ENCODE data around the gene COPS7A. TPM values are rescaled to one million over a fixed set of nuclear protein-coding genes. Genes with fewer than 3 reads are reported as not detected.
A peak's percentile ranks its signal among the peaks of the same experiment; 100 is the strongest.

The COPS7A gene
- total RNA-seq, 2 experiments from 2014 or later: 26.9 to 29.7 TPM

DNA sequence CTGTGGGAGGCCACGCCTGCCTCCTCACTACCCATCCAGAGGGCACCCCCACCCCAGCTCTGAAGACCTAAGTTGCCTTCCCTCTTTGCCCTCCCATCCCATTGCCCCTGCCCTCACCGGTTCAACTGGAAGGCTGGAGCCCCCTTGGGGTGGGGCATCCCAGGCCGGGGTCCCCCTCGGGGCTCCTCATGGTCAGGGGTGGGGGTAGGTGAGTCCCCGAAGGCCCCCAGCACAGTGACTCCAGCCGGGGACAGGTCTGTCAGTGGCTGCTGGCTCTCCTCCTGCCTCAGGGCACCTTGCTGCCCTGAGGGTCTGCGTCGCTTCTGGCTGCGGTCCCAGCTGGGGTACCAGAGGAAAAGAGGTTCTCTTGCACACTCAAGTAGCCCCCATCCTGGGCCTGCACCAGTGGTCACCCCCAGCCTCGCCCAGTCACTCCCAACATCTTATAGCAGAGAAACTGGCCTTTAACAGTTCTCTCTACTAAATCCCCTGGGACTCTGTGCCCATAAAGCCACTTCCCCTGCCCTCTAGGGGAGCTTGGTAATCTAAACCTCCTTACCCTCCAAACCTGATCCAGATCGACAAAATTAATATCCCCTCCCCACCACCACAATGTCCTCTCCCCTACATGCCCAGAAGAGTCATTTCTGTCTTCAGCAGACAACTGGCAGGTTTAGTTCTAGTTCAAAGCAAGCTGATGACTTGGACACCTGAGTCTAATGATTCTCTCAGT is 28.4 kb upstream of the COPS7A start:
- Mint-ChIP-seq H3K36me3 (ENCODE audit: low read depth) (no peaks in the 10 kb centered on the region), H3K9me3 (ENCODE audit: insufficient read depth) (no peaks in the 10 kb centered on the region), H3K27me3 (ENCODE audit: low read depth) (peaks cover 19% of the 10 kb centered on the region), H3K4me3 (no peak overlapping the region), H3K27ac (no peak overlapping the region), H3K4me1 (ENCODE audit: low read depth) (peaks cover 23% of the 10 kb centered on the region)
- ChIA-PET POLR2A (interaction anchor here (0.8 to 2.0 kb wide), 3 partner anchors 28 to 57 kb away, joined by 3 to 9 read pairs (median 3); partner anchors contain the start of genes COPS7A and MLF2), CTCF (interaction anchor here (0.5 to 1.5 kb wide), 2 partner anchors 9 to 28 kb away, joined by 3 to 5 read pairs; partner anchors contain the start of gene COPS7A)
- ATAC-seq (no peak), DNase-seq (no peak)

DNA sequence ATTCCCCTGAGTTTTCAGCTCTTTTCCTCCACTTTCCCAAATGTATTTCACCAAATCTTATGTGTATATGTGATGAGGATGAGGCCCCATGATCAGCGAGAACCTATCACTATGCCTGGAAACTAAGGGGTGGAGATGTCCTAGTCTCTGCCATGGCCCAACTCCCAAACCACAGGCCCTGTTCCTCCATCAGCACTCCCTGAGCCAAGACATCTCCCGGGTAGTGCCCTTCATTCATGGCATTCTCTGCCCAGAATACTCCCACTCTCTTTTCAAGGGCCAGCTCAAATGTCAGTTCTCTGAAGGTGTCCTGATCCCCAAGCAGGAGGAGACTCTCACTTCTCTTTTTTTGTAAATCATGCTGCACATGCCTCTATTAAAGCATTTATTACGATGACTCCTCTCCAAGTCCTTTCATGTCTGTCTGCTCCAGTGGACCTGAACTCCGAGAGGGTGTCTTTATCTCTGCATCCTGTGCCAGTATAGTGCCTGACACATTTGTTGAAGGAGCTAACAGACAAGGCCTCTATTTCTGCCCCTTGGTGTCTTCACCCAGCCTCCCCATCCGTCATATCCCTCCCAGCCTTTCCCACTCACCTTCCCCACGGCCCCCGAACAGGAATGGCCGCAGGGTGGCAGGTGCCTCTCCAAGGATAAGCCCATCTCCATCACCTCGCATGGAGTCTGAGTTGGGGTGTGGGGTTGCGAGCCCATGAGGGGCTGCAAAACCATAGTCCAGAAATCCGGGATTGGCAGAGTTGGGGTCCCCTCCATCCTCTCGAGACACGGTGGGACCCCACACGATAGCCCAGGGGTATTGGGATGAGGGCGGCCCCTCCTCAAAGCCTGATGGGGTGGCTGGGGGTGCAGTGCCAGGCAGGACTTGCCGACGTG is 26.9 kb upstream of the COPS7A start:
- DNase-seq (no peak), ATAC-seq (no peak)
- Mint-ChIP-seq H3K27me3 (ENCODE audit: low read depth) (peaks cover 31% of the 10 kb centered on the region), H3K4me1 (ENCODE audit: low read depth) (peaks cover 23% of the 10 kb centered on the region), H3K9me3 (ENCODE audit: insufficient read depth) (no peaks in the 10 kb centered on the region), H3K36me3 (ENCODE audit: low read depth) (no peaks in the 10 kb centered on the region), H3K27ac (no peak overlapping the region), H3K4me3 (no peak overlapping the region)
- ChIA-PET CTCF (interaction anchor here (1.1 to 1.6 kb wide), 2 partner anchors 129 to 145 kb away, joined by 3 to 6 read pairs; partner anchors contain the start of gene NOP2), POLR2A (interaction anchor here (2.0 kb wide), 1 partner anchor 27 kb away, joined by 9 read pairs; the partner anchor contains the start of gene COPS7A)

DNA sequence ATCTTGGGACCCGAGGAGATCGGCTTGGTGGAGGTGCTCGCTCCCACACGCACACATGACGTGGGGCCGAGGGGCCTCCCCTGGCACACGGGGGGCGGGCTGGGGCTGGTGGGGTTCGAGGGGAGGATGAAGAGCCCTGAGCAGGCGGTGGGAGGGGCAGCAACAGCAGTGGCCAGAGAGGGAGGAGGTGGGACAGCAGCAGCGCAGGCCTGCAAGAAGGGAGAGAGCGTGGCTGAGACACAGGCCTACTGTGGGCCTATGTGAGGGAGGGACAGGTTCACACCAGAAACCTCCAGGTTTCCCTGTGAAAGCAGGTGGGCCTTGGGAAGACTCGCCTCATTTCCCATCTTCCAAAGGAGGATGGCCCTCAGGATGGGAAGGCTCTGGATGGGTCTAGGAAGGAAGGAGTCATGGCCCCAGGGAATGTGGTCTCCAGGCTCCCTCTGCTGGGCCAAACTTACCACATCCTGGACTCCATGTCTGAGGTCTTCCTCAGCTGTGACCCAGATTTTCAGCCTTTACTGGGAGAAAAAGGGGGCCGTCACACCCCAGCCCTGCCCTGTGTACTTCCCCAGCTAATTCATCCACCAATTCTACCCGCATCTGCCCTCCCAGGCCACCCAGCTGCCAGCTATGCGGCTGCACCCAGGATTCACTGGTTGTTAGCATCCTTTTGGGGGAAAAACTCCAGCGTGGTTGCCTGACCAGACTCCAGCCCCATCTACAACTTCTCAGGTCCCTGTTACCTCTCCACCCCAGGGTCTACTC is 26.1 kb upstream of the COPS7A start:
- Mint-ChIP-seq H3K4me1 (ENCODE audit: low read depth) (peaks cover 23% of the 10 kb centered on the region), H3K36me3 (ENCODE audit: low read depth) (no peaks in the 10 kb centered on the region), H3K9me3 (ENCODE audit: insufficient read depth) (no peaks in the 10 kb centered on the region), H3K27me3 (ENCODE audit: low read depth) (peaks cover 40% of the 10 kb centered on the region), H3K4me3 (no peak overlapping the region), H3K27ac (no peak overlapping the region)
- ATAC-seq: peak; percentile 40
- peak; percentile 41 for DNase-seq
- CTCF ChIA-PET: interaction anchor here (0.9 to 1.6 kb wide), 7 partner anchors 8 to 146 kb away, joined by 3 to 7 read pairs (median 5); partner anchors contain the start of genes MLF2, NOP2 and ZNF384
- POLR2A ChIA-PET: interaction anchor here (1.9 kb wide), 1 partner anchor 9 kb away, joined by 10 read pairs; the partner anchor contains the start of gene ZNF384

DNA sequence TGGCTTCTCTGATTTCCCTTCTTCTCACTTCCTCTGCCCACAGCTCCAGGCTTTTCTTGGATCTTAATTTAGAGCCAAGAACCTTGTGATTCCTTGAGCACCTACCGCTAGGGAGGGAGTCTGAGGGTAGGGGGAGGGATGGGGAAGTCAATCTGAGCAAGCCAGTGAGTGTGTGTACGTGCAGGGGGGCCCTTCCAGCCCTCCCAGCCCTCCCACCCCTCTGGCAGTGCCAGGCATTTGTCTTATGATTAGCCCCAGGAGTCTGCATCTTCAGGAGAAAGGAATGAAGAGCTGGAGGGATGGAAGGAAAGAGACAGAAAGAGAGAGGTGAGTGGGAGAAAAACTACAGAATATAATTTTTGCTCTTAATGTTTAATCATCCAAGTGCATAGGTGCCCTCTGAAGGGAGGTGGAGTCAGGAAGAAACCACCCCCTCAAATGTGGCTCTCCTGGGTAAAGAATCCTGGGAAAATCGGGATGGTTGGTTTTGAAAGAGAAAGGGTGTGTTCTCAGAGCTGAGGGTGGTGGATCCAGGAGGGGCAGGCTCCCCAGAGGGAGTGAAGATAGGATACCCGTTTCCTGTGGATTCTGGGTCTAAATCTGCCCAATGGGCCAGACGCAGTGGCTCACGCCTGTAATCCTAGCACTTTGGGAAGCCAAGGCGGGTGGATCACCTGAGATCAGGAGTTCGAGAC is 25.3 kb upstream of the COPS7A start:
- ChIA-PET POLR2A (interaction anchor here (1.9 kb wide), 1 partner anchor 9 kb away, joined by 10 read pairs; the partner anchor contains the start of gene ZNF384), CTCF (interaction anchor here (0.9 to 1.6 kb wide), 7 partner anchors 9 to 147 kb away, joined by 3 to 7 read pairs (median 5); partner anchors contain the start of genes MLF2, NOP2 and ZNF384)
- Mint-ChIP-seq H3K27ac (no peak overlapping the region), H3K4me1 (ENCODE audit: low read depth) (peaks cover 22% of the 10 kb centered on the region), H3K27me3 (ENCODE audit: low read depth) (peaks cover 45% of the 10 kb centered on the region), H3K4me3 (no peak overlapping the region), H3K36me3 (ENCODE audit: low read depth) (no peaks in the 10 kb centered on the region), H3K9me3 (ENCODE audit: insufficient read depth) (no peaks in the 10 kb centered on the region)
- ATAC-seq: no peak
- DNase-seq: no peak

DNA sequence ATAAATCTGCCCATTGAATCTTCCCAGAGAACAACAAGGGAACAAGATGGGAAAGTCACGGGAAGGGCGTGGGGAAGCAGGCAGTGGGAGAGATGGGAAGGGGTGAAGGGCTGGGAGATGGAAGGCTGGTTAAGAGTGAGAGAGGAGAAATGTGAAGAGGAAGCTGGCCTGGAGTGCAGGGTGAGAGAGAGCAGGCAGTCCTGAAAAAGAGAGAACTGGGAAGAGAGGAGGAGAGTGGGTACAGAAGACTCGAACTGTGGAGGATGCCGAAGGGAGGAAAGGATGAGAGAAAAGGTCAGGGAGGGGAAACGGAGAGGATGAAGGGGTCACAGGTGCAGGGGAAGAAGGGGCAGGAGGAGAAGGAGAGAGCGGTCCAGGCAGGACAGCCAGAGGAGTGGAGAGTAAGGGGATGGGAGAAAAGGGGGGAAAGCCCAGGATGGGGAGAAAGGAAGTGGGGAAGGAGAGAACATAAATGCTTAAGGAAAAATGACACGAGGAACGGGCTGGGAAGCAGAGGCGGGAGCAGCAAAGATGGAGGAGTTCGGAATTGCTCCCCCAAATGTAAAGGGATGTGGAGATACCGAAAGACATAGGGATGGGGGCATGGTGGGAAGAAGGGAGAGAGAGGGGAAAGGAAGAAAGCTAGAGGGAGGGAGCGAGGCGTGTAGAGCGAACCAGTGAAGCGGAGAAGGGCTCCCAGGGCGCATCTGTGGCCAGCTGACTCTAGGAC is 24.4 kb upstream of the COPS7A start:
- DNase-seq (no peak), ATAC-seq (no peak)
- CTCF ChIA-PET: interaction anchor here (0.8 to 1.6 kb wide), 4 partner anchors 10 to 162 kb away, joined by 3 to 7 read pairs (median 4); partner anchors contain the start of gene ZNF384
- Mint-ChIP-seq H3K4me3 (peak overlapping the region; percentile 32), H3K27me3 (ENCODE audit: low read depth) (peaks cover 53% of the 10 kb centered on the region), H3K27ac (peak overlapping the region; percentile 35), H3K9me3 (ENCODE audit: insufficient read depth) (no peaks in the 10 kb centered on the region), H3K4me1 (ENCODE audit: low read depth) (peaks cover 20% of the 10 kb centered on the region), H3K36me3 (ENCODE audit: low read depth) (no peaks in the 10 kb centered on the region)
- POLR2A ChIA-PET: interaction anchor here (0.6 to 1.9 kb wide), 3 partner anchors 9 to 25 kb away, joined by 3 to 10 read pairs (median 3); partner anchors contain the start of genes COPS7A and ZNF384

DNA sequence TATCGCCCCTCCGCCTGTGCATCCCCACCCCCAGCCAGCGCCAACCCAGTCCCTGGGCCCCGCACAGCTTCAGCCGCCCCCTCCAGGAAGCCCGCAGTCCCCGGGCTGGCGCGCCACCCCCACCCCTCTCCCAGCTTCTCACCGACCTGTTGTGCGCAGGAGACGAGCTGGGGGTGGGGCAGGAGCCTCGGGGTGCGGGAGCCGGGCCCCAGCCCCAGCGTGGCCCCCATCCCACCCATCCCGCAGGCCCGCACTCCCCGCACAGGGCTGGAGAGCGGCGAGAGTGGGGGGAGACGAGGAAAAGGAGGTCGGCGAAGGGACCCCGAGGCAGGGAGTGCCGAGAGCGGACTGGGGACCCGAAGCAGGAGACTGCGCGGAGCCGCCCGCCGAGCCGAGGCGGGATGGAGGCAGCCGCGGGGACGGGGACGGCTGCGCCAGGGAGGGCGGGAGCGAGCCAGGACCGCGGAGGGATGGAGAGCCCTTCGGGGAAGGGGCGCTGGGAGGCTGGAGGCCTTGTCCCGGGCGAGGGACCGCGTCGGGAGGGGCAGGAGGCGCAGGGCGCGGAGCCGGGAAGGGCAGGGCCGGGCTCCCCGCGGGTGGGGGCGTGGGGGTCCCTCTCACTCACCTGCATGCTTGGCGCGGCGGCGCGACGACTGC is 23.7 kb upstream of the COPS7A start:
- H3K9me3 Mint-ChIP-seq (ENCODE audit: insufficient read depth): no peaks in the 10 kb centered on the region
- CTCF ChIA-PET: interaction anchor here (0.8 to 1.0 kb wide), 3 partner anchors 16 to 163 kb away, joined by 3 to 4 read pairs (median 3); no protein-coding TSS in a partner anchor
- POLR2A ChIA-PET: interaction anchor here (1.9 kb wide), 1 partner anchor 11 kb away, joined by 10 read pairs; the partner anchor contains the start of gene ZNF384
- ATAC-seq: peak; percentile 44
- no peaks in the 10 kb centered on the region for H3K36me3 Mint-ChIP-seq (ENCODE audit: low read depth)
- no peak overlapping the region for H3K27ac Mint-ChIP-seq
- peaks cover 18% of the 10 kb centered on the region for H3K4me1 Mint-ChIP-seq (ENCODE audit: low read depth)
- peaks cover 57% of the 10 kb centered on the region for H3K27me3 Mint-ChIP-seq (ENCODE audit: low read depth)
- no peak for DNase-seq
- peak overlapping the region; percentile 32 for H3K4me3 Mint-ChIP-seq

DNA sequence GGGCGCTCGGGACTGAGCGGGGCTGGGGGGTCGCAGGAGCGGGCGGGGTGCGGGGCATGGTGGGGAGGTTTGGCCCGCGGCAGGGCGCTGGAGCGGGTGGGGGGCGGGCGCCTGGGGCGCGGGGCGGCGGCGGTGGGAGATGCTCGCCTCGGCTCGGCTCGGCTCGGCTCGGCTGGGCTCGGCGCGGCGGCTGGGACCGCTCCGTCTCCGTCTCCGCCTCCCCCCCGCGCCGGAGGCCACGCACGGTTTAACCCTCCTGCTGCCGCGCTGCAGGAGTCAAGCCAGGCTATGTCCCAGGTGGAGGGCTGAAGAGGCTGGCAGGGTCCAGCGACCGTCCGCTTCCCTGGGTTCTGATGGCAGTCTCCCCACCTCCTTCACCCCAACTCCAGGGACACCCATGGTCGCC is 23.2 kb upstream of the COPS7A start, which contains the start of gene PIANP:
PIANP (minus strand) TSS at position 170 of the 406 bp plus-strand sequence. CDS start 2,754 bp downstream, outside the sequence.
- Mint-ChIP-seq H3K9me3 (ENCODE audit: insufficient read depth) (no peaks in the 10 kb centered on the region), H3K4me3 (peak within 1 kb of the TSS; percentile 51), H3K36me3 (ENCODE audit: low read depth) (no peaks in the 10 kb centered on the region), H3K27ac (no peak within 1 kb of the TSS), H3K4me1 (ENCODE audit: low read depth) (peaks cover 18% of the 10 kb centered on the region), H3K27me3 (ENCODE audit: low read depth) (peaks cover 59% of the 10 kb centered on the region)
- ATAC-seq: peak; percentile 79
- peak; percentile 38 for DNase-seq
- POLR2A ChIA-PET: no interaction called here
- CTCF ChIA-PET: no interaction called here

DNA sequence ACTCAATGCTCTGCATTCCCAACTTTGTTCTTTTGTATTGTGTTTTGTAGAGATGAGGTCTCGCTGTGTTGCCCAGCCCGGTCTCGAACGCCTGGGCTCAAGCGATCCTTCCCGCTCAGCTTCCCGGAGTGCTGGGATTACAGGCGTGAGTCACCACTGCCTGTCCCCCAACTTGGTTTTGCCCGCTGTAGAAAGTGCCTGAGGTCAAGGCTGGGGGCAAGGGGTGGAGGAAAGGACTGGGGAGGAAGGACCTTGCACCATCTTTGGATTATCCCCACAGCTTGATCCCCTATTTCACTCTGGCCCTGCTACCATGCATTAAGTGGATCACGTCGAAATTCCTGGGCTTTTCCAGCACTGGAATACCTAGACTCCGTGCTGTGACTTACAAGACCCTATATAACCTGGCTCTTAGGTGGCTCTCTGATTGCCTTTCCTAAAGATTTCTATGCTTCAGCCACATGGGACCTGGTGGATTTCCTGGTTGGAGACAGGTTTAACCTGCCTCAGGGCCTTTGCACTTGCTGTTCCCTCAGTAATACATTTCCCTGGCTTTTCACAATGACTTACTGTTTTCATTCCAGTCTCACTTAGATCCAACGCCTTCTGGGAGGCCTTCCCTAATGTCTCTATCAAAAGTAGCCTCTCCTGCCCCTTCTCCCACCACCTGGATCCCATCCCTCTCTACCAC is 22.6 kb upstream of the COPS7A start:
- Mint-ChIP-seq H3K4me1 (ENCODE audit: low read depth) (peaks cover 18% of the 10 kb centered on the region), H3K4me3 (peak overlapping the region; percentile 51), H3K36me3 (ENCODE audit: low read depth) (no peaks in the 10 kb centered on the region), H3K27ac (no peak overlapping the region), H3K9me3 (ENCODE audit: insufficient read depth) (no peaks in the 10 kb centered on the region), H3K27me3 (ENCODE audit: low read depth) (peaks cover 59% of the 10 kb centered on the region)
- ChIA-PET CTCF (no interaction called here), POLR2A (no interaction called here)
- no peak for ATAC-seq
- no peak for DNase-seq

DNA sequence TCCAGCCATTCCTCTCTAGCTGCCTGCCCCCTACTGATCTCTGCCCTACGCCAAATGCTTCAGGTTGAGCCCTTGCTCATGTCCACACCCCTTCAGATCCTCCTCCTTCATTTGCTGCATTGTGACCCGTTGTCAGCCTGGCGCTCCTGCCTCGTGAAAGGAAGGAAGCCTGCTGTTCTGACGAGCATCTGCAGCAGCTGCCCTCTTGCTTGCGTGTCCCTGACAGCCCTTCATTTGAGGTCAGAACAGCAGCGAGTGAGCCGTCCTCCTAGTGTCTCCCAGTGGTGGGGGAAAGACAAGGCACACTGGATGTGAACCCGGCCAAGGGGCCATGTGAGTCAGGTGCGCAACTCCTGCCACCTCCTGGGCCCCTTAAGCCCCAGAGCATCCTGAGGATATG is 20.2 kb upstream of the COPS7A start:
- Mint-ChIP-seq H3K4me3 (no peak overlapping the region), H3K9me3 (ENCODE audit: insufficient read depth) (no peaks in the 10 kb centered on the region), H3K4me1 (ENCODE audit: low read depth) (peaks cover 16% of the 10 kb centered on the region), H3K27me3 (ENCODE audit: low read depth) (peaks cover 51% of the 10 kb centered on the region), H3K27ac (no peak overlapping the region), H3K36me3 (ENCODE audit: low read depth) (no peaks in the 10 kb centered on the region)
- CTCF ChIA-PET: interaction anchor here (1.2 kb wide), 1 partner anchor 8 kb away, joined by 3 read pairs; no protein-coding TSS in a partner anchor
- POLR2A ChIA-PET: no interaction called here
- peak; percentile 37 for DNase-seq
- ATAC-seq: no peak

Data from activated CD8-positive, alpha-beta T cell treated with anti-CD3 and anti-CD28 coated beads, Interleukin-2, amount 10 ng/mL, durations not matched to agents 7 days and 5 days (primary cell).